Renal cortical epithelial cell (primary cell): ENCODE measurements around the gene TTC21A. TPM values are rescaled to one million over a fixed set of nuclear protein-coding genes. Genes with fewer than 3 reads are reported as not detected.
"Not testable (repeated sequence)": the region's sequence is repeated elsewhere in the genome, so short reads cannot be mapped to it uniquely, and the experiment has no call there.

Experiments
- DNase-seq: peaks from one replicate; pipeline ENCODE4 v3.0.0-alpha.2; 2011; ENCODE audit warnings: low read depth
- total RNA-seq: library from RNA; depleted of rRNA; stranded (reverse); fragments of >200 nt; gene quantifications from 2 replicates; pipeline ENCODE4 v1.2.3, GENCODE V29; 2014

TTC21A gene, protein sequence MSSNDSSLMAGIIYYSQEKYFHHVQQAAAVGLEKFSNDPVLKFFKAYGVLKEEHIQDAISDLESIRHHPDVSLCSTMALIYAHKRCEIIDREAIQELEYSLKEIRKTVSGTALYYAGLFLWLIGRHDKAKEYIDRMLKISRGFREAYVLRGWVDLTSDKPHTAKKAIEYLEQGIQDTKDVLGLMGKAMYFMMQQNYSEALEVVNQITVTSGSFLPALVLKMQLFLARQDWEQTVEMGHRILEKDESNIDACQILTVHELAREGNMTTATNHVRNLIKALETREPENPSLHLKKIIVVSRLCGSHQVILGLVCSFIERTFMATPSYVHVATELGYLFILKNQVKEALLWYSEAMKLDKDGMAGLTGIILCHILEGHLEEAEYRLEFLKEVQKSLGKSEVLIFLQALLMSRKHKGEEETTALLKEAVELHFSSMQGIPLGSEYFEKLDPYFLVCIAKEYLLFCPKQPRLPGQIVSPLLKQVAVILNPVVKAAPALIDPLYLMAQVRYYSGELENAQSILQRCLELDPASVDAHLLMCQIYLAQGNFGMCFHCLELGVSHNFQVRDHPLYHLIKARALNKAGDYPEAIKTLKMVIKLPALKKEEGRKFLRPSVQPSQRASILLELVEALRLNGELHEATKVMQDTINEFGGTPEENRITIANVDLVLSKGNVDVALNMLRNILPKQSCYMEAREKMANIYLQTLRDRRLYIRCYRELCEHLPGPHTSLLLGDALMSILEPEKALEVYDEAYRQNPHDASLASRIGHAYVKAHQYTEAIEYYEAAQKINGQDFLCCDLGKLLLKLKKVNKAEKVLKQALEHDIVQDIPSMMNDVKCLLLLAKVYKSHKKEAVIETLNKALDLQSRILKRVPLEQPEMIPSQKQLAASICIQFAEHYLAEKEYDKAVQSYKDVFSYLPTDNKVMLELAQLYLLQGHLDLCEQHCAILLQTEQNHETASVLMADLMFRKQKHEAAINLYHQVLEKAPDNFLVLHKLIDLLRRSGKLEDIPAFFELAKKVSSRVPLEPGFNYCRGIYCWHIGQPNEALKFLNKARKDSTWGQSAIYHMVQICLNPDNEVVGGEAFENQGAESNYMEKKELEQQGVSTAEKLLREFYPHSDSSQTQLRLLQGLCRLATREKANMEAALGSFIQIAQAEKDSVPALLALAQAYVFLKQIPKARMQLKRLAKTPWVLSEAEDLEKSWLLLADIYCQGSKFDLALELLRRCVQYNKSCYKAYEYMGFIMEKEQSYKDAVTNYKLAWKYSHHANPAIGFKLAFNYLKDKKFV (N-terminal part only)
- 2.1 and 4.7 TPM in 2 replicates for total RNA-seq

DNA sequence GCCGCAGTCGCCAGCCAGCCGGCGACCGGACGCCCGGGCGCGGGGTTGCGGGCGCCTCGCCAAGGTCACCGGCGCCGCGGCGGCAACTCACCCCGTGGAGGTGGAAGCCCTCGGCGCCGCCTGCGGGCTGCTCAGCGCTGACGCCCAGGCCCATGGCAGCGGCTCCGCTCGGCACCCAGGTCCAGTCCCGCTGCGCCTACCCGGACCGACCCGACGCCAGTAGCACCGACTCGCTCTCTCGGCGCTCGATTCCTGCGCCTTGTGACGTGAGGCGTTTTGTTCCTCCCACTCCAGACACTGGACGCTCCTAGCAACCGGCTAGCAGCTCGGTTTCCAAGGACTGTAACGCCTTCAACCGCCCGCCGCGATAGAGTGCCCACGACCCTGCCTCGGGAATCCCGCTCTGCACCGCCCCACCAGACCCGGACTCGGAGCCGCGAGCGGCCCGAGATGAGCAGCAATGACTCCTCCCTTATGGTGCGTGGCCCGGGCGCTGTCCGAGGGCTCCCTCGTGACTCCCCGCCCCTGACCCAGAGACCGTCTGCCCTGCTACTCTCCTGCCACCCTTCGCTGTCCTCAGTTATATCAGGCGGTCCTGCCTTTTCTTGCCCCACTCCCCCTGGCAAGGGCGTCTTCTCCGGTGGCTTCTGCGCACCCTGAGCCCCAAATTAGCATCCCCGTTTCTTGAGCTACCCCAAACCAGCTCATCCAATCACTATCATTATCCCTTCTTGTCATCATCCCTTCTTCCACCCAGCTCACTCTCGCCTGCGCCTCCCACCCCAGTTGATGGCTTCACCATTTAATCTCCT is at the start of gene TTC21A, which contains the start of gene GORASP1:
TSS of gene TTC21A (plus strand) at position 293 of the 812 bp plus-strand sequence. CDS start at position 451, 158 bp downstream.
TSS of gene GORASP1 (minus strand) at position 240 of the 812 bp plus-strand sequence. CDS start at position 154, 86 bp downstream.
- DNase-seq, result peak; percentile 76

DNA sequence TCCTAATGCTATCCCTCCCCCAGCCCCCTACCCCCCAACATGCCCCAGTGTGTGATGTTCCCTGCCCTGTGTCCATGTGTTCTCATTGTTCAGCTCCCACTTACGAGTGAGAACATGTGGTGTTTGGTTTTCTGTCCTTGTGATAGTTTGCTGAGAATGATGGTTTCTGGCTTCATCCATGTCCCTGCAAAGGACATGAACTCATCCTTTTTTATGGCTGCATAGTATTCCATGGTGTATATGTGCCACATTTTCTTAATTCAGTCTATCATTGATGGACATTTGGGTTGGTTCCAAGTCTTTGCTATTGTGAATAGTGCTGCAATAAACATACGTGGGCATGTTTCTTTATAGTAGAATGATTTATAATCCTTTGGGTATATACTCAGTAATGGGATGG is 46.3 kb upstream of the TTC21A start:
- not testable (repeated sequence) for DNase-seq

DNA sequence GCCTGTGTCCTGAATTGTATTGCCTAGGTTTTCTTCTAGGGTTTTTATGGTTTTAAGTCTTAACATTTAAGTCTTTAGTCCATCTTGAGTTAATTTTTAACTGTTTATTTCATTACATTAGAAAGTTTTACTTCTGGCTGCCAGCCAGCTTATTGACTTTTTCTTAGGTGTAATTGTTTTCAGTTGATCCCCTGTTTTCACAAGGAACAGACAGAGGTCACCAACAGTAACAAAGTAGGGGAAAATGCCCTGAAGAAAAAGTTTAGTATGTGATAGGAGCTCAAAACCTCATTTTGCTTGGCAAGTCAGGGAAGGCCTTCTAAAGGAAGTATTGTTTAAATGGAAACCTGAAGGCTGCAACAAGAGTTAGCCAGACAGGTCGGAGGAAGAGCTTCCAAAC is 45.3 kb upstream of the TTC21A start:
- DNase-seq, result peak; percentile 89

DNA sequence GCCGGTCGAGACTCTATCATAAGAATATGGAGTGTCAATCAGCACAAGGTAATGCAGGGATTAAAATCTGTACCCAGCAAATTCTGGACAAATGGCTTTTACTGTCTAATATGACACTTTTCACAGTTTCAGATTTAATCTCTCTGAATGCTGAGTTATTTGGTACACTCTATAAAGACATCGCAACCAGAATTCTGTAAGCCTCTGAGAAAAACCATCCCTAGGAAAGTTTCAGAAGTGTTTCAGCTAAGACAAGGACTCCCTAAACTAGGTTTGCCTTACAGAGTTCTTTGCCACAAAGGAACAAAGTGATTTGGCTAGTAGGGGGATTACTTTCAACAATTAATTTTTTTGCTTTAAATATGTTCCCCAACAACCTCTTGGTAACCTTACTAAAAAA is 44.3 kb upstream of the TTC21A start:
- DNase-seq, result no peak

DNA sequence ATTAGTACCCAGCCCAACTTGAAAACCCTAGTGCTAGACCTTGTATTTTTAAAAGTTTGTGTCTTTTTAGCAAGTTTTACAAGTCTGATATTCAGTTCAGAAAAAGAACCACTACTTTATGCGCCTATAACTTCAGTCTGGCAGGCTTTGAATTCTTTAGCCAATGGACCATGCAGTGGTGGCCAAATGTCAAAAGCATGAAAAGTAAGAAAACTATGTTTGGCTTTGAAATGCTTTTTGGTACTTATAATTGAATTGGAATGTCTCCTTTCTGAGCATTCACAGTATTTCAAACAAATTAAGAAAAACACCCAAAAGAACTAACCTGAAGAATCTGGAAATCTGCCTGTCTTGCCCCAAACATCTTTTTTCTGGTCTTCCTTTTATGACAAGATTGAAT is 42.8 kb upstream of the TTC21A start:
- peak; percentile 87 for DNase-seq

DNA sequence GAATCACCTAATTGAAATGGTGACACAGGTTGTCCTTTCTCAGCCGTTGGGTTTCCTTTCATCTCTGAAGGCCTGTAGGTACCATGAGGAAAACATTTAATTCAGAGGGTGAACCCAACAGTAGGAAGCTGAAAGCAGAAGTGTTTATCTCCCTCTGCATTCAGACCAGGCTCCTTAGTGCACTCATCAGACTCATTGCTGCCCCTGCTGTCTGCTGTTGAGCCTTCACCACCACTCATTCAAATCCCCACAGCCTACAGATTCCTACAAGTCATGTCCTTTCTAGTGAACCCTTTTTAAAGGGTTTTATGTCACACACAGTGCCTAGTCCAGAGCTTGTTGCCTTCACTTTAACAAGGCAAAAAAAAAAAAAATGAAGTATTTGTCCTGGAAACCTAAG is 42.3 kb upstream of the TTC21A start:
- peak; percentile 69 for DNase-seq

DNA sequence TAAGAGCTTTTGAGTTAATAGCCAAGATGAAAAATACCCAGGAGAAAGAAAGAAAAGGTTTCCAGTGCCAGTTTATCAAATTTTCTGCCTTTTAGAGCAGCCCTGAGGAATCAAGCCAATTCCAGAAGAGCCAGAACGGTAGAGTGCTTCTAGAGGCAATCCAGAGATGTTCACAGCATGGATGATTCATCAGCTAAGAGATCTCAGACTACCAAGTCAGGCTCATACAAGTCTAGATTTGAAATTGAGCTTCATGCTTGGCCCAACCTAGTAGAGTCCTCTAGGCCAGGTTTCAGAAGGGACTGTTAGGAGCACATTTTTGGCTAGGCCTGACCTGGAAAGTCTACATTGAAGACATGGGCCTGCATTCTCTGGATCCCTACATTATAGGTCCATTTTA is 40.2 kb upstream of the TTC21A start:
- DNase-seq, result peak; percentile 13

DNA sequence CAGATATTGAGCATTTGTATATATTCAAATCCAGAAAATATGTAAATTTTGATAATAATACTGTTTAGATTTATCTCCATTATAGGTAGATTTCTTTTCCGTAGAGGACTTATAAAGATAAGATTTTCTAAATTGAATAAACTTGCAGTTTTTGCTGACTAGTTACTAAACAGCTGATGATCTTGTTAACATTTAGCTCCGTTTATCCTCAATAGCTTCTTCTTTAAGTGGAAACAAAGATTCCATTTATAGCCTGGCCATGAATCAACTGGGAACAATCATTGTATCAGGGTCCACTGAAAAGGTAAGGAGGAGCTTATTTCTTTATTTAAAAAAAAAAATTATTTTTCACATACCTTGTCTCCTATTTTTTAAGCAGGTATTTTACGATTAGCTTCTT is 38.9 kb upstream of the TTC21A start:
- DNase-seq, result no peak

DNA sequence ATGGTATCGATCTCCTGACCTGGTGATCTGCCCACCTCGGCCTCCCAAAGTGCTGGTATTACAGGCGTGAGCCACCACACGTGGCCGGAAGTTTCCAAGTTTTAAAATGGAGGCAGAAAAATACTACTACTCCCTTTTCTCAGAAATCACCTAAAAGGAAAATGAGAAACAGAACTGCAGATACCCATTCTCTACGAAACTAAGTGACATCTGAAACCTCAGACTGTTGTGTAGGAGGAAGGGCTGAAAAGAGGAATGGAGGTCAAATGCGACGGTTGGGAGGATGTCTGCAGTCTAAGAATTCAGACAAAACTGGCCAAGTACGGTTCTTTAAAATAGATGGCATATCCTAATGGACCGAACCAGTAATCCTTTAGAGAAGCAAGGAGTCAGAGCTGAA is 31.6 kb upstream of the TTC21A start:
- no peak for DNase-seq

DNA sequence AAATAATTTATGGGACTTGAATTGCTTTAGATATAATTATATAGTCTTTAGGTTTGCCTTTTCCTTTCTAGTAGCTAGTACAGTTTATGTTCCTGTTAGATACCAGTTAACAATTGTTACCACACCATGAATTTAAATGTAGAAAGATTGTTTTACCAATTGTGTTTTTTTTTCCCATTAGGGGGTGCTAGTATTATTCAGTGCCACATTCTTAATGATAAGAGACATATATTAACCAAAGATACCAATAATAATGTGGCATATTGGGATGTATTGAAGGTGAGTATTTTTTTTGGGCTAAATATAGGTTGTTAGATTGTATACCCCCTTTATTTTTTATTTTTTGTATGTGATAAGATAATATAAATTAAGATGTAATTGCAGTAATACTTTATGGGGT is 27.9 kb upstream of the TTC21A start:
- no peak for DNase-seq

DNA sequence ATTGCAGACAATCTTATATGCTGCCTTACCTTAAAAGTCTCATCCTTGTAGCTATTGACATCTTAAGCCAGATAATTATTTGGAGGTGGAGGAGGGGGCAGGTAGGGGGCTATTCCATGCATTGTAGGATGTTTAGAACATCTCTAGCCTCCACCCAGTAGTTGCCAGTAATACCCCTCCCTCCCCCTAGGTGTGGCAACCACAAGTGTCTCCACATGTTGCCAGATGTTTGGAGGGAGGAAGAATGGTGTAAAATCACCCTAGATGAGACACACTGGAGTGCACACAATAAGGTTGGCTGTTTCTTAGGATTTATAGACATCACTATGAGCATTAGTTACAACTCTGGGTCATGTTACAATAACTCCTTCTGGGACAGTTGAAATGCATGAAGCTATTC is 27.5 kb upstream of the TTC21A start:
- no peak for DNase-seq

DNA sequence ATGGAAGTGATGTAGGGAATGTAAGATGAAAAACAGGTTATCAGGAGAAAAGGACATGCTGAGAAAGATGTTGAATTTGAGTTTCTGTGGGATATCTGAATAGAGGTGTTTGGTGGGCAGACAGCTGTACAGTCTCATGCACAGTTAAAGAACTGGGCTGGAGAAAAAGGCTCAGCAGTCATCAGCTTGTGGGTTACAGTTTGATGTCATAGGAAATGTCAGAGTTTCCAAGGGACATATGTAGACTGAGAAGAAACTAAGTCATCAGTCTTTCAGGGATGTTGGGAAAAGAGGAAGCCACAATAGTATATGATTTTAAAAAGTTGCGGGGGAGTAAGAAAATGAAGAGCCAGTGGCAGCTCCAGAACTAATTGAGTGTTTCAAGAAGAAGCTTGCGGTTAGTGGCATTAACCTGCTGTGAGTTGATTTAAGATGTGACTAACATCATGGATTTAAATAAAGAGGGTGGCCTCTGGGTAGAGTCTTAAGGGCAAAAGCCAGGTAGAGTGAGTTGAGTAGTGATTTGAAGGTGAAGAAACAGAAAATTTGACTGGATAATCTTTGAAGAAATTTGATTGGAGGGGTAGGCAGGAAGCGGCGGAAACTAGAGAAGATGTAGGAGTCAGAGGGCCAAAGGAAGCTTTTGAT is 24.7 kb upstream of the TTC21A start:
- no peak for DNase-seq

DNA sequence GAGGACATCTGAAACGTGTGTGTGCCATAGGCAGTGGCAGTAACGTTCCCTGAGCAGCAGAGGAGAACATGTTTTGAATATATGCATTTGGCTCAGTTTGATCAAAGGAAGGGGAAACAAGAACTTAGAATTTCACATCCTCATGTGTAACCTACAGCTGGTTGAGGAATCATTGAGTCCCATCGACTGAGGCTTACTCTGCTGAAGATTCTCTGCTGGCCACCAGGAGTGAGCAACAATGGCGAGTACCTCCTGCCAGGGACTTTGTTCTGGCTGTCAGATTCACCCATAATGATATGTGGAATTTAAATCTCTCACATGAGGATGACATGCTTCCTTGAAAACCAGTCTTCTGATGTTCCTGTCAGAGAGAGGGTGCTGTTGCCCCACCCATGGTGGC is 21.3 kb upstream of the TTC21A start:
- no peak for DNase-seq

DNA sequence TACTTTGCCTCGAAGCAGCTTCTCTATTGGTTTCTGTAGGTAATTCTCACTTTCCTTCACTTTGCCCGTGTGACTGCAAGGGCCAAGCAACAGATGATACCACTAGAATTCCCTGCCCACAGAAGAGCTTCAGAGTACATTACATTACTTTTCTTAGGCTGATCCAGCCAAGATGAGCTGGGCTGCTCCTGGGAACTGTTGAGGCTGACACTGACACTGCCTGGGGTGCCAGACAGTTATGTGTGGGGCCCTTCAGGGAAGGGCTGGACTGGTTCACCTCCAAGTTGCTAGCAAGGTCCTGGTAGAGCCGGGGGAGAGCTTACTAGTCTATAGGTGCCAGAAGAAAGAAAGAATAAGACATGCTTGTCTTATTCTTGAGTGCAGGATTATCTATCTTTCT is 19.0 kb upstream of the TTC21A start:
- no peak for DNase-seq

DNA sequence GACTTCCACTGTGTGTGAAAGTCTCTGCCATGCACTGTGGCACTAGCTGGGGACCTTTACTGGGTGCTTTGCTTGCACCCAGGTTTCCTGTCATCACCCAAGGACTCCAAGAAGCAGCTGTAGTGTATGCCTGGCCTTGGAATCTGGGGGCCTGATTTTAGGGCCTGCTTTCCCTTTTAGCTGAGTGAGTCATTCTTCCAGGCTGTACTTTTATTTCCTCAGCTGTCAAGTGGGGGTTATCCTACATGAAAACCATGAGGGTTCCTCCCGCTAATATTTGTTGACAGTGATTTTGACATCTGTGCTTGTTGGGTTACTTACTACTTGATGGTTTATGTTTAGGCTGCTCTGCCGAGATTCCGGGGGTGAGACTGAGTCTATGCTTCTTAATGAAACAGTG is 18.6 kb upstream of the TTC21A start:
- no peak for DNase-seq

DNA sequence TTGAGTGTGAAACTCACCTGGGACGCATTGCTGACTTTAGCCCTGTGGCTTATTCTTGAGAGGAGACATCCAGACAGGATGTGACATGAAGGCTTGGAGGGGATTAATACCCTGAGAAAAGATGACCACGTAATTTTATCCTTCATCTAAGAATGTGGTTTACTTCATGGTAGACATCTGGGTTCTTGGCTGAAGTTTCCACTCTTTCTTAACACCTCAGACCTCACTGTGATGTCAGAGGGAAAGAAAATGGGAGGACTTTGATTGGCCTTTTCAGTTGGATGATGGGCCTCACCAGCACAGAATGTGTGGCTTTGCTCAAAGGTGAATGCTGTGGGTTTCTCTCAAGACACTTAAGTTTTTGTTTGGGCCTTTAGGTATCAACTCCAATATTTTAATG is 16.6 kb upstream of the TTC21A start:
- DNase-seq, result no peak

DNA sequence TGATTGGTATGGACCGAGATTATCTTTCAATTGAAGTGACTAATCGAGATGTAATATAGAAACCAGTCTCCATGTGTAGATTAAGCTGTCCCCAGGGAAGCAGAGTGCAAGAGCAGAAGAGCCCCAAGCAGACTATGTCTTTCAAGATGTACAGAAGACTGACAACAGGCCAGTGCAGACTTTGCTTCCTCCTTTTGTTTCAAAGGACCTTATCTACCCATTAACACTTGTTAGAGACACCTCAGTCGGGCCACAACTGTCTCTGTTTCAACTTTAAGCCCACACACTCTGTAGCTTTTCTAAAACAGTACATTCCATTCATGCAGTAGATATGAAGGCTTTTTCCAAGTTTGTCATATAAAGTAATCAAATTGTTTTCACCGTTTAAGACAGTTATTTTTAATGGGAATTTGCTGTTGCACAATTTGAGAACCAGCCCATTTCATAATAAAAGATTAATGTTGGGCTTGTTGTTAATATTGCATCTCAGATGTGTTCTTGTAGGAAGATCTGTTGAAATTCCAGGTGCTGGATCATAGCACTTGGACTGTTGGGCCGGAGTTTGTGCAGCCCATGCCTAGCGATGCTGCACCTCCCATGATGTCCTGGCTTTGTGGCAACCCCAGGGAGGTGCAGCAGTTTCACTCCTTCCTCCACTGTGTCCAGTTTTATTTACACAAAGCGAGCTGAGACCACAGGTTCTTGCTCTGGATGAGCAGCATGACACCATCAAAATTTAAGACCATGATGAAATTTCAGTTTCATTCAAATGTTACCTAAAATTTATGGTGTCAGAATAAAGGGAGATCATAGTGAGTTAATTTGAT is 12.4 kb upstream of the TTC21A start:
- DNase-seq, result no peak

DNA sequence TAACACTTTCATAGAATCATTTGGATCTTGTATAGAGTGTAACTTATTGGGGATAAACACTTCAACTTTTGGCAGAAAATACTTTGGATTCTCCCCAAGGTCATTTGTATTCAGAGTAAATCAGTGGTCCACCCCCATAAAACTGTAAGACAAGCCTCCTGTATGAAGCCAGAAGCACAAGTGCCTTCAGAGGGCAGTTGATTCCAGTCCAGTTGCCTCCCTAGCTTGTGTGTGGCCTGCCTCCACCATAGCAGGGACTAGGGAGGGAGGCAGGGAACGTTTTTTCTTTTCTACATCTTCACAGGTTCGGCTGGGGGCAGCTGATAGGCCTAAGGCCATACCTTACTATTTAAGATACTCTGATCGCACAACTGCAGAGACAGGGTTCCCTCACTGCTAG is 11.7 kb upstream of the TTC21A start:
- no peak for DNase-seq

DNA sequence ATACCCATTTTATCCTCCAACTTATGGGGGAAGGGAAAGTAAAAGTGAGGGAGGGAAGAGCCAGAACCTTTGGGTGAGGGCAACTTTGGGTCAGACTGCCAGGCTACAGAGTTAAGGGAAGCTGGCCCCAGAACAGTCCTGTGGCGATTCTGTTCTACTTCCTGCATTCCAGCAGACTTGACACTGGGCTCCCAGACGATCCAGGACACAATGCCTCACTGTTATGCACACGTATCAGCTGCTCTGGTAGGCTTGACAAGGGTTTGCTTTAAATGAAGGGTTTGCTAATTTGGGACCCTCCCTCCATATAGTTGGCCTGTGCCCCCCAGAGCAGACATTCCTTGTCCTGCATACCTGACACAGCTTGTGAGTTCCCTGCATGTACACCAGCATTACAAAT is 10.7 kb upstream of the TTC21A start:
- DNase-seq, result peak; percentile 33
